CD4-positive, alpha-beta T cell treated with Interleukin-15 for 4 hours (primary cell): ENCODE results near the gene ZNF846.
"Not testable (repeated sequence)": the region's sequence is repeated elsewhere in the genome, so short reads cannot be mapped to it uniquely, and the experiment has no call there.

ENCODE experiments used
- DNase-seq: peaks from one replicate; pipeline ENCODE4 v3.0.0-alpha.2; 2020; ENCODE audit warnings: low spot score

The ZNF846 gene

DNA sequence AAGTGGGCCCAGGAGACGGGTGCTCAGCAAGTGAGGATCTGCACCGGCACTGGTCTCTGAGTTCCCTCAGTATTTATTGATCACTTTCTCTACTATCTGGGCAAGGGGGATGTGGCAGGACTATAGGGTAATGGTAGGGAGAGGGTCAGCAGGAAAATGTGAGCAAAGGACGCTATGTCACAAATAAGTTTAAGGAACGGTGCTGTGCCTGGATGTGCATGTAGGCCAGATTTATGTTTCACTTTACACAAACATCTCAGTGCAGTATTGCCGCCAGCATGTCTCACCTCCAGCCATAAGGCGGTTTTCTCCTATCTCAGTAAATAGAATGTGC is 15.6 kb upstream of the ZNF846 start:
- not testable (repeated sequence) for DNase-seq

- DNase-seq: no peak
Observed at GRCh38 chr19:9782338-9782737, 13.8 kb upstream of the ZNF846 start.

GRCh38 chr19:9757544-9758501 is 10.7 kb downstream of the ZNF846 start:
- no peak for DNase-seq

DNA sequence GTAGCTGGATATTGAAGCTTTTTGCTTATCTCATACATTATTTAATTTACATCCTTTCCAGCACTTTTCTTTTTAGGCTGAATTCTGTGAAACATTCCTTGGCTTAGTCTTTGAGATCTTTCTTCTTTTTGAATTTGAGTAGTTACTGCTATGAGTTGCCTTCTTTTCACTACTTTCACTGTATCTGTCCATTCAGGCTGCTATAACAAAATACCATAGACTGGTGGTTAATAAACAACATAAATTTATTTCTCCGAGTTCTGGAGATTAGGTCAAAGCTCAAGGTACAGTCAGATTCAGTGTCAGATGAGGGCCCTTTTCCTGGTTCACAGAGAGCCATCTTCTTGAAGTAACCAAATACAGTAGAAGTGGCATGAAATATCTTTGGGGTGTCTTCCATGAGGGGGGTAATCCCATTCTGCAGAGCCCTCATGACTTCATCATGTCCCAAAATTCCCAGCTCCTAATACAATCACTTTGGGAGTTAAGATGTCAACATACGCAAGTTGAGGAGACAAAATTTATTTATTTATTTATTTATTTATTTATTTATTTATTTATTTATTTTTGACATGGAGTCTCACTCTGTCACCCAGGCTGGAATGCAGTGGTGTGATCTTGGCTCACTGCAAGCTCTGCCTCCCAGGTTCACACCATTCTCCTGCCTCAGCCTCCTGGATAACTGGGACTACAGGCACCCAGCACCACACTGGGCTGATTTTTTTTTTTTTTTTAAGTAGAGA is 15.7 kb downstream of the ZNF846 start:
- no peak for DNase-seq

DNA sequence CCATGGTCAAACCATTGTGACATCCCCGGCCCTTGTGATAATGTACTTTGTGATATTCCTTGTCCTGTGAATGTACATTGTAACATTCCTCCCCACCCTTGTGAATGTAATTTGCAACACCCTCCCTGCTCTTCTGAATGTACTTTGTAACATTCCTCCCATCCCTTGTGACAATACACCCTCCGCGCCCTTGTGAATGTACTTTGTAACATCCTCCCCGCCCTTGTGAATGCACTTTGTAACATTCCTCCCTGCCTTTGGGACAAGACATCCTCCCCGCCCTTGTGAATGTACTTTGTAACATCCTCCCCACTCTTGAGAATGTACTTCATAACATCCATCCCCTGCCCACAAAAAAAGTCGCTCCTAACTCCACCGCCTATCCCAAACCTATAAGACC is 17.1 kb downstream of the ZNF846 start:
- DNase-seq: no peak

DNA sequence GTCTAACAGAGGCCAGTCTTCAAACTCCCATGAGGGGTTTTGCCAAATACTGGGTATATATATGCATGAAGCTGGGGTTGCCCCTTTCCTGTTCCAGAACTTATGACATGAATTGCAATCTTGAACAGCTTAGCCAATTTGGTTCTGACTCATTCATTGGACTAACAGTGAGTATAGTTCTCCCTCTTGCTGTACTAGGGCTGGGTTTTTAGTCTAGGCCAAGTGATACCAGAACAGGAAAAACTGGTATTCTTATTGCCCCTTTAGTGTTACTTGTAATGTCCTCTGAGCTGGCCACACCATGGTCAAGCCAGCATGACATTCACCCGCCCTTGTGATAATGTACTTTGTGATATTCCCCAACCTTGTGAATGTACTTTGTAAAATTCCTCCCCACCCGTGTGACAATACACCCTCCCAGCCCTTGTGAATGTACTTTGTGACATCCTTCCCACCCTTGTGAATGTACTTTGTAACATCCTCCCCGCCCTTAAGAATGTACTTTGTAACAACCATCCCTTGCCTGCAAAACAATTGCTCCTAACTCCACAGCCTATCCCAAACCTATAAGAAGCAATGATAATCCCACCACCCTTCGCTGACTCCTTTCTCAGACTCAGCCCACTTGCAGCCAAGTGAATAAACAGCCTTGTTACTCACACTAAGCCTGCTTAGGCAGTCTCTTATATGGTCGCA is 26.9 kb downstream of the ZNF846 start:
- no peak for DNase-seq

GRCh38 chr19:9735986-9736385 is 32.6 kb downstream of the ZNF846 start:
- no peak for DNase-seq

DNA sequence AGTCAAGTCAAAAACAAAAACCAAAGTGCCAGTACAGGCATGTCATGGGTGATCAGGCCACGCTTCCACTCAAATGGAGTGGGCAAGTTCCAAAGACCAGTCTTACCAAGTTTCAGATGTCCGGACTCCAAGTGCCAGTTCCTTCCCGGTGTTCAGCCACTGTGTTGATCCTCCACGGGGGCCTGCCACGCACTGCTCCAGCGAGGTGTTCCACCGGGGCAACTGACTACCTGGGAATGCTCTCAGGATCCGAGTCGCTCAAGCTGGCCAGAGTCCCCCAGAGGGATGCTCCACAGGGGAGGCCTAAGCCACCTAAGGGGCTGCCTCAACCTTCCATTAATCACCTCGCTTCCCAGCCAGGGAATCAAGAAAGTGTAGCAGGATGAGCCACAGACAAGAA is 38.5 kb downstream of the ZNF846 start:
- DNase-seq: not testable (repeated sequence)

DNA sequence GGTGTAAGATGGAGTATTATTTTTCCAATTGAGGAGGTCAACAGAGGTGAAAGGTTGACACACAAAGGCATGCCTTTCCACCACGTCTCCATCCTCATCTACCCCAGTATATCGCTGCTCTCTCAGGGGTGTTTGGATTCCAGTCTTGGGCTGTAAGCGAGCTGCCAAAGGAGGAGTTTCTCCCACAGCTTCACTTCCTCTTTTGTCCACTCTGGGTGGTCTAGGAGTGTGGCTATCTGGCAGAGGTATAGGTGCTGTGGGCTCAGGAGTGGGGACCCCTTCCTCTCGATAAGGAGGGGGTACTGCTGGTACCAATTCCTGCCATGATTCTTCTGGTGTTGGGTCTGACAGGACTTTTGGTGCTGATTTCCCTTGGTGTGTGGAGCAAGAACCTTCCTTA is 39.4 kb downstream of the ZNF846 start:
- DNase-seq: no peak

DNA sequence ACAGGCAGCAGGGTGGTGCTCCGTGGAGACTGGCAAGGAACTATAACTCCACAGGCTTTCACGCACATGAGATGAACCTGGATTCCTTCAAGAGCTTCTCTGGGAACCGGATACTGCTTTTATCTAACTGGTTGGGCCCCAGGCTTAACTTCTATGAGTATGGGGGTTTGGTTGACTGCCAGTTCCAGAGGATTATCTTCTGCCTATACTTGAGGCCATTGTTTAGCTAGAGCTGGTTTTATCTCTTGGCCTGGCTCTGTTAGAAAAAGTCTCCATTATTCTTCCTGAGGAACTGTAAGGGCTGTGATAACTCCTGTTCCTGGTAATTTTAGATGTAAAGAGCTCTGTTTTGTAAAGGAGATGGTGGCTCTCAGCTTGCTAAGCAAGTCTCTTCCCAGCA is 40.9 kb downstream of the ZNF846 start:
- DNase-seq: no peak

DNA sequence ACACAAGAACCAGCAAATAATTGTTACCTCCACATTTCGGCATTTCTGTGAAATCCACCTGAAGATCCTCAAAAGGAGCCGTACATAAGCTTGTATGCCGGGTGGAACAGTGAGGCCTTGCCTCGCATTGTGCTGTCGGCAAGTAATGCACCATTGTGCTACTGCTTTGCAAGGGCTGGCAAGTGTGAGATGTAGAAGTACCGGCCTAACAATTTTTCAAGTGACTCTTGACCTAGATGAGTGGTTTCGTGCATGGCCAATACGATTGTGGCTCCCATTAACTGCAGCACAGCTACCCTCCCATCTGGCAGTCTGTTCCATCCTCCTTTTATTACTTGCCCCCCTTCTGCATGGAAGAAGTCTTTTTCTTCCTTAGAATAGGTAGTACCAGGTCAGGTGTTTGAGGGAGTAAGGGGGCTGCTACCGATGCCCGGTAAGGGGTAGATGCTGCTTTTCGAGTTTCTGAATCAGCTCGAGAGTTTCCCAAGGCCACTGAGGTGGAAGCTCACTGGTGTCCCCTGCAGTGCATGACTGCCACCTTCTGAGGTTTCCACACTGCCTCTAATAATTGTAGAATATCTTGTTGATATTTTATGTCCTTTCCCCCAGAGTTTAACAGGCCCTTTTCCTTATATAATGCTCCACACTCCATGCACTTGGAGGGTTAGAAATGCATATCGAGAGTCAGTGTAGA is 42.9 kb downstream of the ZNF846 start:
- not testable (repeated sequence) for DNase-seq

DNA sequence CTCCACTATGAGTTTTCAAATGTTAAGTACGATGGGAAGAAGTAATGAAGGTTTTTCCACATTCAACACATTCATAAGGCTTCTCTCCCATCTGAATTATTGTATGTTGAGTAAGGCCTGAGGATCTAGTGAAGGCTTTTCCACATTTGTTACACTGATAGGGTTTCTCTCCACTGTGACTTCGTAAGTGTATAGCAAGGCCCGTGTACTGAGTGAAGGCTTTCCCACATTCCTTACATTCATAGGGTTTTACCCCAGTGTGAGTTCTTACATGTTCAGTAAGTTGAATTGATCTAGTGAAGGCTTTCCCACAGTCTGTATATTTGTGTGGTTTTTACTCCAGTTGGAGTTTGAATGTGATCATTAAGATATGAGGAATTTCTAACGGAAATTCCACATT is 44.4 kb downstream of the ZNF846 start:
- DNase-seq: no peak

GRCh38 chr19:9721861-9722260 is 46.7 kb downstream of the ZNF846 start:
- DNase-seq: no peak

DNA sequence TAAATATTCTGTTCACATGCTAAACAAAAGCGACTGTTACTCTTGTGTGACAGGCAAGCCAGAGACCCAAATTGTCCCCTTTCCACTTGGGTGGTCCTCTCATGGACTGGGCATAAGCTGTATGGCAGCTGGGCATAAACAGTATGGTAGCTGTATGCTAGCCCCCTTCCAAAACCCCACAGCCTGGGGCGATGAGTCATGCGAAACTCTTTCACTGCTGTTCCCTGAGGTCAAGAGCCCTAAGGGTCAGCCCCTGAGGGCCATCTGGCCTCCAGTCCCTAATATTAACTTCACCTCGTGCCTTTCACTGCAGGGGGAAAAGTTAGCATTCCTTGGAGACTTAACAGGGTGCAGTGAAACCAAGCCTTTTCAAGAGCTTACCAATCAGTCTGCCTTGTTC is 48.0 kb downstream of the ZNF846 start:
- no peak for DNase-seq

DNA sequence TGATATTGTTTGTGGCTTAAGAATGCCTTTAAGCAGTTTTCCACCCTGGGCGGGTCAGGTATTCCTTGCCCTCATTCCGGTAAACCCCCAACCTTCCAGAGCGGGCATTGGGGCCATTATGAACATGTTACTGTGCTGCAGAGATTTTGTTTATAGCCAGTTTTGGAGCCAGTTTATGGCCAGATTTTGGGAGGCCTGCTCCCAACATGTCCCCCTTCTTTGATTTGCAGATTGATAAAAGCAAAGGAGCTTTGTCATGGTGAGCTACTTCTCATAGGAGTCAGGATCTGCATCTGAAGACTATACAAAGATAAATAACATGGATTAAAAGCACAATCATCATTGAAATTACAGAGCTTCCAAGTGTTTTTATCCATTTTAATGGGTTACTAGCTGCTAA is 56.7 kb downstream of the ZNF846 start:
- no peak for DNase-seq

DNA sequence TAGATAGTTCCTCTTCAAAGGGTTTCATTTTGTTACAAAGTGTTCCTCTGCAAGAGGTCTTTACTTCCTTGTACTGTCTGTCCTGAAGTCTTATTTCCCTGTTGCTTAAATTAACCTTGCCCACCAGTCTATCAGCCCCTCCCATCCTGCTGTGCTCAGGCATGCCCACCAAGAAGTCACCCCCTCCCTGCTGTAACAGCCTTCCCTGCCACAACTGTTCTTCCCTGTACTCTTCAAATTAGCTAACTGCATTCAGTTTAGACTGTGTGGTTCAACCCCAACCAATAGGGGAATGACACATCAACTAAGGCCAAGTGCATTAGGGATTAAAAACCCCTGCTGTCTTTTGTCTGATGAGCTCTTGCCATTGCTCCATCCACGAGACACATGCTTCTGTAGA is 59.2 kb downstream of the ZNF846 start:
- no peak for DNase-seq

DNA sequence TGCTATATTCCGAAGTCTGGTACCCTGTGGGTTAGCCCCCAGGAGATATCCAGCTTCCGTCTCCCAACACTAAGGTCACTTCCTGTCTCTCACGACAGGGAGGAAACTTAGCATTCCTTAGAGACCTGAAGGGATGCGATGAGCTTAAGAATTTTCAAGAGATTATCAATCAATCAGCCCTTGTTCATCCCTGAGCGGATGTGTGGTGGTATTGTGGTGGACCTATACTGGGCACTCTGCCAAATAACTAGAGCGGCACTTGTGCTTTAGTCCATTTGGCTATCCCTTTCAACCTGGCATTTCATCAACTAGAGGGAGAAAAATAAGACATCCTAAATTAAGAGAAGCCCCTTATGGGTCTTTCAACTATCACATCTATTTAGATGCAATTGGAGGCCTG is 62.7 kb downstream of the ZNF846 start:
- no peak for DNase-seq

GRCh38 chr19:9702186-9702585 is 66.4 kb downstream of the ZNF846 start:
- no peak for DNase-seq
